Bronchial epithelial cell (primary cell): Measurements from ENCODE around the gene MARCHF10. TPM values are rescaled to one million over a fixed set of nuclear protein-coding genes. Genes with fewer than 3 reads are reported as not detected.

Experiments used
- DNase-seq: peaks from one replicate; pipeline ENCODE4 v3.0.0-alpha.2; 2010; ENCODE audit warnings: low read depth
- FAIRE-seq: peaks from 2 replicates; lab custom pipeline; 2011; peaks lifted over from hg19 to GRCh38; lab: Jason Lieb, UNC
- H3K27me3 ChIP-seq: 2 replicates; pipeline ENCODE4 v1.5.1; 2011; ENCODE audit warnings: low read length; ENCODE audit not compliant: control insufficient read depth, insufficient read depth
- H3K36me3 ChIP-seq: 2 replicates; pipeline ENCODE4 v1.5.1; 2011; ENCODE audit warnings: low read length; ENCODE audit not compliant: control insufficient read depth, insufficient read depth
- H3K4me3 ChIP-seq: 2 replicates; pipeline ENCODE4 v1.5.1; 2011; ENCODE audit warnings: mild to moderate bottlenecking, low read depth, low read length, control low read depth
- total RNA-seq: library from RNA; depleted of rRNA; stranded (reverse); fragments of >200 nt; gene quantifications from 2 replicates; pipeline ENCODE4 v1.2.1, GENCODE V29; 2014
- TF ChIP-seq, protein P1 (sequence below): IDR thresholded peaks from 2 replicates; pipeline ENCODE4 v1.5.1; 2011; ENCODE audit warnings: mild to moderate bottlenecking, moderate library complexity, low read length, control low read depth, inconsistent platforms; ENCODE audit not compliant: insufficient read depth, severe bottlenecking

Gene MARCHF10
- total RNA-seq, 1 donor from 2014 or later, result not detected

DNA sequence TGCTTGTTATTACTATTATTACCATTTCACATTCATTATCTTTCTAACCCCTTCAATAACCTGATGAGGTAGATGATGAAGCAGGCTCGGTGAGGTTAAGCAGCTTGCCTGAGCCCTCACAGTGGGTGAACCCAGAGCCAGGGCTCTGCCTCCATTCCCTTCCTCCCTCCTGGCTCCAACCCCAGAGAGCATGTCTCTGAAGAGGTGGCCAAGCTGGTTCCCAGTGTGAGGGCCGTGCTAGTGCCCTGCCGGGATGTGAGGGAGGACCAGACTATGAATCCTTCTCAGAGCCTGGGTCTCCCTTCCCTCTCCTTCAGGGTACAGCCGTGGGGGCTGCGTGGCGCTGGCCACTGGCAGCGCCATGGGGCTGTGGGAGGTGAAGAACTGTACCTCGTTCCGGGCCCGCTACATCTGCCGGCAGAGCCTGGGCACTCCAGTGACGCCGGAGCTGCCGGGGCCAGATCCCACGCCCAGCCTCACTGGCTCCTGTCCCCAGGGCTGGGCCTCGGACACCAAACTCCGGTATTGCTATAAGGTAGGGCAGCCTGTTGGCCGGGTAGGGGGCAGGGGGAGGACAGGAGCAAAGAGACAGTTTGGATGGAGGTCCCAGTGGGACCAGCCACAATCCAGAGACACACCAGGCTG lies 131.0 kb downstream of the MARCHF10 start:
- DNase-seq (no peak), FAIRE-seq (no peak)
- no peaks in the 10 kb centered on the region for H3K27me3 ChIP-seq
- no peak overlapping the region for H3K4me3 ChIP-seq
- peaks cover 8% of the 10 kb centered on the region for H3K36me3 ChIP-seq
- TF ChIP-seq, protein P1, sequence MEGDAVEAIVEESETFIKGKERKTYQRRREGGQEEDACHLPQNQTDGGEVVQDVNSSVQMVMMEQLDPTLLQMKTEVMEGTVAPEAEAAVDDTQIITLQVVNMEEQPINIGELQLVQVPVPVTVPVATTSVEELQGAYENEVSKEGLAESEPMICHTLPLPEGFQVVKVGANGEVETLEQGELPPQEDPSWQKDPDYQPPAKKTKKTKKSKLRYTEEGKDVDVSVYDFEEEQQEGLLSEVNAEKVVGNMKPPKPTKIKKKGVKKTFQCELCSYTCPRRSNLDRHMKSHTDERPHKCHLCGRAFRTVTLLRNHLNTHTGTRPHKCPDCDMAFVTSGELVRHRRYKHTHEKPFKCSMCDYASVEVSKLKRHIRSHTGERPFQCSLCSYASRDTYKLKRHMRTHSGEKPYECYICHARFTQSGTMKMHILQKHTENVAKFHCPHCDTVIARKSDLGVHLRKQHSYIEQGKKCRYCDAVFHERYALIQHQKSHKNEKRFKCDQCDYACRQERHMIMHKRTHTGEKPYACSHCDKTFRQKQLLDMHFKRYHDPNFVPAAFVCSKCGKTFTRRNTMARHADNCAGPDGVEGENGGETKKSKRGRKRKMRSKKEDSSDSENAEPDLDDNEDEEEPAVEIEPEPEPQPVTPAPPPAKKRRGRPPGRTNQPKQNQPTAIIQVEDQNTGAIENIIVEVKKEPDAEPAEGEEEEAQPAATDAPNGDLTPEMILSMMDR, result no peak

DNA sequence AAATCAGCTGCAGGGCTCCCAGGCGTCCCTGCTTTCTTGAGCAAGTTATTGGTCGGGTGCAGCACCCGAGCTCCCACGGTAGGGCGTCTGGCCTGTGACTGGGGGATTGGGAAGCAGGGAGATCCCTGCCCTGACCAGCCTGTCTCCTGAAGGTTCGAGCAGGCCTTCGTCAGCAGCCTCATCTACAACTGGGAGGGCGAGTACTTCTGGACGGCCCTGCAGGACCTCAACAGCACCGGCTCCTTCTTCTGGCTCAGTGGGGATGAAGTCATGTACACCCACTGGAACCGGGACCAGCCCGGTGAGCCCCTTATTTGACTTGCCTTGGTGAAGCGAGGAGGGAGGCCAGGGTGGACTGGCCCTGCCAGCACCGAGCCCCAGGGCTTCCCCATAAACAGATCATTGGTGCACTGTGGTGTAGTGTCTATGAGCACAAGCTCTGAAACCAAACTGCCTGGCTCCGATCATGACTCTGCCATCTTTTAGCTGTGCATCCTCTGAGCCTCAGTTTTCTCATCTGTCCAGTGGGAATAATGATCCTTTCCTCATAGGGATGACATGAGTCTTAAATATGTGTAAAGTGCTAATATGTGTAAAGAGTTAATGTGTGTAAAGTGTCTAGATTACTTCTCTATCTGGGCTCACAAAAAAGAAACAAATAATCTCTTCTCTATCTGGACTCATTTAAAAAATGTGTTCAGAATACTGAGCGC lies 131.7 kb downstream of the MARCHF10 start:
- H3K27me3 ChIP-seq, result no peaks in the 10 kb centered on the region
- peaks cover 6% of the 10 kb centered on the region for H3K36me3 ChIP-seq
- TF ChIP-seq, protein P1, result no peak
- FAIRE-seq (no peak), DNase-seq (no peak)
- H3K4me3 ChIP-seq, result no peak overlapping the region

DNA sequence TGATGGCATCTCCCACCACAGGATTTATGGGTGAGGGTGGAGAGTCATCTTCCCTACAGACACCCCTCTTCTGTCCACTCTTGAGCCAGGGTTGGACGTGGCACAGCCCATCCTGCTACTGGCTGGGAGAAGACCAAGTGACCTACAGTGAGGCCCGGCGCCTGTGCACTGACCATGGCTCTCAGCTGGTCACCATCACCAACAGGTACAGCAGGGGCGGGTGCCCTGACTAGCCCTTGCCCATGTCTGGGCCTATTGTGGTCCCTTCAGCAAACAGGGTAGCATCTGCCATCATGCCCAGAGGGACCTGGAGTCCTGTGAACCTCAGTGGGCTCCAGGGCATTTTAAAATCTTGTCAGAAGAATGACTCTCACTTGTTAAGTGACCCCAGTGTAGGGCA lies 132.4 kb downstream of the MARCHF10 start:
- no peak for DNase-seq
- FAIRE-seq, result no peak
- H3K4me3 ChIP-seq, result no peak overlapping the region
- peaks cover 4% of the 10 kb centered on the region for H3K36me3 ChIP-seq
- H3K27me3 ChIP-seq, result no peaks in the 10 kb centered on the region
- TF ChIP-seq, protein P1, result no peak

DNA sequence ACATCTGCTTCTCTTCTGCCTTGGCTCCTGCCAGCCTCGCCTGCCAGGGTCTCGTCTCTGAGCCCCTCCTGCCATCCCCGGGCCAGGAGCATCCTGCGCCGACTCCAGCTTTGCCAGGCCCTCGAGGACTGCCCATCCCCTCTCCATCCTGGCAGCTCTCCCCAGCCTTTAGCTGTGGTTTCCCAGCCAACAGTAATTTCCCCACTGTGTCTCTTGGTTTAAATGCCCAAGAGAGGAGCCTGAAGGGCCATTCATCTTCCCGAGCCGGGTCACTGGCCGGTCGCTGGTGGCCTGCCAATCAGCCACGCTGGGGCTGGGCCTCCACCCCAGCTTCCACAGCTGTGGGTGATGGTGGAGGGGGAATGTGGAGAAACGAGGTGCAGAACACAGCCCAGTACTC lies 132.9 kb downstream of the MARCHF10 start:
- peaks cover 4% of the 10 kb centered on the region for H3K36me3 ChIP-seq
- FAIRE-seq, result no peak
- DNase-seq, result no peak
- no peak overlapping the region for H3K4me3 ChIP-seq
- H3K27me3 ChIP-seq, result no peaks in the 10 kb centered on the region
- TF ChIP-seq, protein P1, result no peak

DNA sequence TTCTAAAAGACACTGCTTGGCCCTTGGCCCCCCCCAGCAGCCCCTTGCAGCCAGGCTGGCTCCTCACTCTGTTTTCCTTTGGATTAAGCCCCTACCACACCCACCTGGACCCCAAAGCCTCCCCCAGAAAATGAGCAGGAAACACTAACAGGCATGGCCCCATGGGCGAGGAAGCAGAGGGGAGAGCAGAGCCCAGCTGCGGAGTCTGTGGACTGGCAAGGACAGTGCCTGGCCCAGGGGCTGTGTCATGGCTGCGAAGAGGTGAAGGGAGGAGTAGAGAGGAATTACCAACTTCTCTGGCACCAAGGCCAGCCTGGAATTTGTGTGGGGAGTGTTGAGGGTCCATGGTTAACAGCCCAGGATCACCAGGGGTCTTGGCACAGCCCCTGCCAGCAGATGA lies 133.3 kb downstream of the MARCHF10 start:
- TF ChIP-seq, protein P1, result no peak
- no peak for FAIRE-seq
- peaks cover 4% of the 10 kb centered on the region for H3K36me3 ChIP-seq
- no peaks in the 10 kb centered on the region for H3K27me3 ChIP-seq
- no peak for DNase-seq
- no peak overlapping the region for H3K4me3 ChIP-seq
